ENCODE measurements around the gene PDIK1L.

Gene PDIK1L

GRCh38 chr1:26155370-26156284 lies 44.0 kb downstream of the PDIK1L start:
- no peak for DNase-seq (ENCODE audit: low read depth, low spot score)

DNA sequence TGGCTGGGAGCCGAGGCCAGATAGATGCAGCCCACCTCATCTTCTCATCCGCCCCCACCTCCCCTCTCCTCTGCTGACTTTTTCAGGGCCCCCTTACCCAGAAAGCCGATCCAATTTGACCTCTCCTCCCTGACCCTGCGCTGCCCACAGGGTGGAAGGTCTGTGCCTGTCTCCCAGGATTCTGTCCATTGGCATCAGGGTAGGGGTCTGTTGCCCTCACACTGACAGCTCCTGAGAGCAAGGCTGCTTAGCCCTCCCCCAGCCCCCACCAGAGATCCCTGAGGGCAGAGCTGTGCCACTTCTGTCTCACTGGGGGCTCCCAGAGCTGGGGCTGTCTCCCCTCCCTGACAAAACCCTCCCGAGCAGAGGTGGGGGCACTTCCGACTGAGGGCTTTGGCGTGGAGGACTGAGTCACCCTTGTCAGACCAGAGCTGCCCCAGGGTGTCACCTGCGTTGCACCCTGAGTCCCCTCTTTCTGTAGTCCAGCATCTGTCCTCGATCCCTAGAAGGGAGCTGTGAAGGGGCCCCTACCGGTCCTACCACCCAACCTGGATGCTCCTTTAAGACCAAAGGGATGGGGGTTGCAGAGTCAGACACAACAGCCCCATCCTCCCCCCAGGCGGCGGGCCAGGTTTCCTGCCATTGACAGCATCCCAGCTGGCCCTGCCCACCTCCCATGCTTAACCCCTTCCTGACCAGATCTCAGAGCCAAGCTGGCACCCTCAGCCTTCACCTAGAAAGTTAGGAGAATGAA lies 44.8 kb downstream of the PDIK1L start:
- DNase-seq (ENCODE audit: low read depth, low spot score) = no peak

- DNase-seq (ENCODE audit: low read depth, low spot score) = no peak
Observed at GRCh38 chr1:26158271-26158907, 46.8 kb downstream of the PDIK1L start.

- DNase-seq (ENCODE audit: low read depth, low spot score) = no peak
Observed at GRCh38 chr1:26158908-26159742, 47.5 kb downstream of the PDIK1L start, which contains the start of gene FAM110D. FAM110D (plus strand) TSS chr1:26159079; CDS start chr1:26161292, 2,213 bp downstream.

- DNase-seq (ENCODE audit: low read depth, low spot score) = no peak
Observed at GRCh38 chr1:26159743-26160039, 48.1 kb downstream of the PDIK1L start.

- DNase-seq (ENCODE audit: low read depth, low spot score) = no peak
Observed at GRCh38 chr1:26160527-26161414, 49.1 kb downstream of the PDIK1L start.

GRCh38 chr1:26161415-26162219 lies 50.0 kb downstream of the PDIK1L start:
- no peak for DNase-seq (ENCODE audit: low read depth, low spot score)

DNA sequence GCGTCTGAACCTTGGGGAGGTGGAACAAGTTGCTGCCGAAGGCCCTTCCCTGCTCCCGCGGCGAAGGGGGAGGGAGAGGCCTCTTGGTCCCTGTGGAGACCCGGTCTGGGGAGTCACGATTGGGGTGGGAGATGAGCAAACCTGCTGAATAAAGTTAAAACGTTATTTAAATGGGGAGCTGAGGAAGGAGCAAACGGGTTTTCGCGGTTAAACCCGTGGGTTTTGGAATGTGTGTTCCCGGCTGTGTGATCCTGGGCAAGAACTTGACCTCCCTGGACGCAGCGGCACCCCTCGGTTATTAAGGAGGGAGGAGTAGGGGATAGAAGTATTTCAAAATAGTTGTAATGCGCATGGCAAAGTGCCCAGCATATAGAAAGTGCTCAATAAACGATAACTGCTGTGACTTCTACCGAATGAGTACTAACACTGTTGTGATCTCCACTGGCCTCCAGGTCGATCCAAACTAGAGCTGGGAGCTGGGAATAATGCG lies 50.6 kb downstream of the PDIK1L start:
- DNase-seq (ENCODE audit: low read depth, low spot score) = no peak

DNA sequence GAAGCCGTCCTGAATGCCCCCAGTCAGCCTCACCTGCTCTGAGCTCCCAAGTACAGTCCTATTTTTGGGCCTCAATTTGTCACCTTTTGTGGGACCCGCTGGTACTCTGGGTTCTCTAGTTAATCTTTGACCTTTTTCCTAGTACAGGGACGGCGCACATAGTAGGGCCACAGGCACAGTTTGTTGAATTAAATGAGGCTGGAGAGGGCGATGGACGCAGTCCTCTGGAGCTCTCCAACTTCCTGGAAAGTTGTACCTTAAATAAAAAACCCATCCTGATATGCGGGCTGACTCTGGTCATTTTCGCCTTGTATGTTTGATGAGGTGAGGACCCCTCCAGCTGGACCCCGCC lies 52.0 kb downstream of the PDIK1L start:
- no peak for DNase-seq (ENCODE audit: low read depth, low spot score)

GRCh38 chr1:26164036-26164860 lies 52.6 kb downstream of the PDIK1L start:
- no peak for DNase-seq (ENCODE audit: low read depth, low spot score)

DNA sequence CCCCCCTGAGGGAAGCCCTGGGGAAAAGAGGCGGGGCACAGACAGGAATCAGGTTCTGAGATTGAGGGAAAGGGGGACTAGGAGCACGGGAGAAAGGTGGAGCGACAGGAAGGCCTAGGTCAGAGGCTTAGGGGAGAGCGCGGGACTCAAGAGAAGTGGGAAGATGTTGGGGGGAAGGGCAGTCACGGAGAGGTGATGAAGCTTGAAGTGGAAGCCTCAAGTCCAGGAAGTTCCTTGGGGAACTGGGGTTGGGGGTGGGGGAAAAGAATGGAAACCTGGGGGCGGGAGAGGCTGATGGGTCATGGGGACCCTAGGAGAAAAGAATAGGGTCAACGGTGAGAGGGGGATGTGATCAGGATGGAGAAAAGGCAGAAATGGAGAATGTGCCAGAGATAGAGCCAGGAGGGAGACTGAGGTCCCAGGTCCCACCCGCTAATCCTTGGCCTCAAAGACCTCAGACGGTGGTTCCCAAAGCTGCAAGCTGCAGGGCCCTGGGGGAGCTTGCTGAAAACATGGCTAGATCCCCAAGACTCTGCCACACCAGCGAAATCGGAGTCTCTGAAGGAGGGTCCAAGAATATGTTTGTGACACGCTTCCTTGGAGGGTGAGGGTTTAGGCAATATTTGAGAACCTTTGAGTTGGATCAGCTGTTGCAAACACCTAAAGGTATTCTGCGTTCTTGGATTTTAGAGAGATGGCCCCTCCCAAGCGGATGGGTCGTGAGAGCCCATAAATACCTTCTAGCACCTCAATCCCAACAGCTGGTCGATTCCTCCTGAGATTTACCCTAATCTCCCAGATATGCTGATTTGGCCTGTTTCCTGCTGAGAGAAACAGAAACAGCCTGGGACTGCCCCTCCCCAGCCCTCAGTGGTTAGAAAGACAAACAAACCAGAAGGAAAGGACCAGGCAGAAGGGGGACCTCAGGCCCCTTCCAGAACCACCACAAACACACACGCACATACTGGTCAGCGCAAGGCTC lies 53.5 kb downstream of the PDIK1L start:
- DNase-seq (ENCODE audit: low read depth, low spot score) = no peak

GRCh38 chr1:26166719-26167281 lies 55.2 kb downstream of the PDIK1L start:
- no peak for DNase-seq (ENCODE audit: low read depth, low spot score)

- DNase-seq (ENCODE audit: low read depth, low spot score) = no peak
Observed at GRCh38 chr1:26168410-26169197, 57.0 kb downstream of the PDIK1L start, which contains the start of gene C1orf232. C1orf232 (minus strand) TSS chr1:26168963; CDS start chr1:26168499, 464 bp downstream.

DNA sequence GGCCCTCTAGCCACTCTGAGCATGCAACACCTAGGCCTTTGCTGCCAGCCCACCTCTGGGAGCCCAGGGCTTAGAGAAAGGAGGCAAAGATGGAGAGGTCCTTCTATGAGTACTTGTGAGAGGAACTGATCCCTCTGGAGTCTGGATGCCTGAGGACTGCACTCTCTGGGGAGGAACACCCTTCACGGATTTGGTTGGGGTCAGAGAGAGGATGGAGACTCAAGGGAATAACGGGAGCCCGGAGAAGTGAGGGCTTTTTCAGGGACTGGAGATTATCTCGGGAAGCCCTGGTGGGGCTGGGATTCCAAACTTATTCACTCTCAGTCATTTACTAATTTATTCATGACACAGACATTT lies 57.6 kb downstream of the PDIK1L start:
- no peak for DNase-seq (ENCODE audit: low read depth, low spot score)

DNA sequence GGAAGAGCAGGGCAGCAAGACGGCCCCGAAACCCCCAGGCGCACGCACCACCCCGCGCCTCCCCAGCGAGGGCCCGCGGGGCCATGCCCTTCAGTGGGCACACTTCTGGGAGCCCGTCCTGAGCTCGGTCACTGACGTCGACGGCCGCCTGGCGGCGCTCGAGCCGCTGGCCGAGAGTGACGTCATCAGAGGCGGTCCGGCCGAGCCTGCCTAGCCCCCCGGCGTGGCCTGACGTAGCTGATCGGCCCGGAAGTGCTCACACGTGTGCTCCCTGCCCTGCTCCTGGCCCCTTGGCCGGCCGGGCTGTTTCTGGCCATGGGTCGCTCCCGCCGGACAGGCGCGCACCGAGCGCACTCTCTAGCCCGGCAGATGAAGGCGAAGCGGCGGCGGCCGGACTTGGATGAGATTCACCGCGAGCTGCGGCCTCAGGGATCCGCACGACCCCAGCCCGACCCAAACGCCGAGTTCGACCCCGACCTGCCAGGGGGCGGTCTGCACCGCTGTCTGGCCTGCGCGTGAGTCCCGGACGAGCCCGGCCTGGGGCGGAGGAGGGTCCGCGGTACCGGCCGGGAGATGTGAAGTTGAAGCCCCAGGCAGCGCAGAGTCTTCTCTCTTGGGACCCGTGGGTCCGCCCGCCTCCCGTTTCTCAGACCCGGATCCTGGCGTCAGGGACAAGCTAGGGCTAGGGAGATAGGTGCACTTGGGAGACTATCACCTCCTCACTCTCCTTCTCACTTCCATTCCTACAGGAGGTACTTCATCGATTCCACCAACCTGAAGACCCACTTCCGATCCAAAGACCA lies 58.2 kb downstream of the PDIK1L start, which contains the start of gene ZNF593:
Gene ZNF593 (plus strand): TSS at position 240 of the 803 bp plus-strand sequence. CDS start 76 bp downstream, at position 316.
- DNase-seq (ENCODE audit: low read depth, low spot score) = no peak

Data from iPS DF 19.7 (cell line).